Adrenal gland (tissue), 12 donors: Measurements from ENCODE around the gene PXYLP1. TPM values are rescaled to one million over a fixed set of nuclear protein-coding genes. Genes with fewer than 3 reads are reported as not detected.

Source experiments
- DNase-seq, 7 donors: peaks; one replicate each; pipeline ENCODE4 v3.0.0-alpha.2; 2019 to 2020
- H3K27ac ChIP-seq, 5 donors: fragments of 200-600 bp; sonication (generic) in 4 of 5; 1 replicate in 3 of 5; 2 replicates in 2 of 5; pipeline versions ENCODE4 v1.5.1 to v1.8.0; 2016 to 2020; ENCODE audit warnings: mild to moderate bottlenecking in 1 of 5
- H3K27me3 ChIP-seq: fragments of 200-600 bp; 2 replicates; pipeline ENCODE4 v1.8.0; 2021
- H3K36me3 ChIP-seq, 2 donors: fragments of 200-600 bp; replicated peaks in 1 of 2; 1 replicate in 1 of 2; 2 replicates in 1 of 2; pipeline versions ENCODE4 v1.5.1 to v1.8.0; 2018 to 2022
- H3K4me1 ChIP-seq, 2 donors: fragments of 200-600 bp; replicated peaks in 1 of 2; 1 replicate in 1 of 2; 2 replicates in 1 of 2; pipeline versions ENCODE4 v1.5.1 to v1.8.0; 2018 to 2021
- H3K4me3 ChIP-seq, 4 donors: fragments of 200-600 bp; sonication (generic) in 3 of 4; one replicate each; pipeline ENCODE4 v1.5.1; 2016 to 2018
- H3K9me3 ChIP-seq, 3 donors: fragments of 200-600 bp; sonication (generic) in 1 of 3; replicated peaks in 1 of 3; 1 replicate in 2 of 3; 2 replicates in 1 of 3; pipeline versions ENCODE4 v1.5.1 to v1.8.0; 2016 to 2021
- POLR2A ChIP-seq, 2 donors: fragments of 450-650 bp; IDR thresholded peaks; one replicate each; pipeline ENCODE4 v1.6.1; 2017; ENCODE audit warnings: antibody characterized with exemption in 2 of 2, mild to moderate bottlenecking in 2 of 2, moderate library complexity in 1 of 2
- WGBS, 4 donors: extraction: QIAGEN DNeasy Blood & Tissue Kit in 2 of 4; methylation state at CpG; one replicate each; pipeline versions ENCODE4 v1.1.5 to v1.1.7; 2013 to 2017; 5-methylcytosine and 5-hydroxymethylcytosine counted together
- intact Hi-C, 2 donors: fragments of 100-400 bp; cut with DNase I; formaldehyde crosslinking; loops; one replicate each; pipeline versions ENCODE4 v1.14.1 to v1.15.0; 2022 to 2023
- polyA plus RNA-seq, 3 donors: library from polyadenylated mRNA; stranded (reverse); fragments of 200-250 nt in 2 of 3; fragments of 350-450 nt in 1 of 3; fragmentation: Illumina TruSeq in 1 of 3; extraction: RNeasy Lipid Tissue Mini Kit (QIAGEN cat#74804) in 1 of 3; gene quantifications; one replicate each; pipeline ENCODE4 v1.2.3, GENCODE V29; 2013 to 2014
- total RNA-seq, 9 donors: library from RNA; depleted of rRNA in 4 of 9; stranded (reverse); fragments of >200 nt in 4 of 9; fragments of 120-200 nt in 1 of 9; fragmentation: NEBNext Ultra II Directional in 1 of 9; extraction: Animal tissue kit (Norgen Biotek cat#: 25700) in 1 of 9; gene quantifications; one replicate each; pipeline versions ENCODE4 v1.1.0 to v1.2.4, GENCODE V29; 2013 to 2023
- TF ChIP-seq, protein P1 (sequence below), 6 experiments: fragments of 450-650 bp in 4 of 6; fragments of 200-600 bp in 2 of 6; sonication (generic) in 1 of 6; IDR thresholded peaks; 1 replicate in 5 of 6; 2 replicates in 1 of 6; pipeline versions ENCODE4 v1.5.1 to v1.8.0; 2016 to 2021; ENCODE audit warnings: antibody characterized with exemption in 6 of 6, mild to moderate bottlenecking in 2 of 6, moderate library complexity in 1 of 6
- donor health status: healthy with polysubstance abuse.
- donor health status: Bipolar disorder and iron deficiency.
- donor health status: DM: yes; HTN: yes; CAD: no.
- donor health status: DM: no; HTN: no; CAD: no.
- donor health status: DM: no; HTN: no; CAD: no.
- donor health status: DM: yes; HTN: yes; CAD: no.

The PXYLP1 gene
- total and polyA plus RNA-seq, 12 donors, result 5.5 to 22.7 (median 8.1) TPM

DNA sequence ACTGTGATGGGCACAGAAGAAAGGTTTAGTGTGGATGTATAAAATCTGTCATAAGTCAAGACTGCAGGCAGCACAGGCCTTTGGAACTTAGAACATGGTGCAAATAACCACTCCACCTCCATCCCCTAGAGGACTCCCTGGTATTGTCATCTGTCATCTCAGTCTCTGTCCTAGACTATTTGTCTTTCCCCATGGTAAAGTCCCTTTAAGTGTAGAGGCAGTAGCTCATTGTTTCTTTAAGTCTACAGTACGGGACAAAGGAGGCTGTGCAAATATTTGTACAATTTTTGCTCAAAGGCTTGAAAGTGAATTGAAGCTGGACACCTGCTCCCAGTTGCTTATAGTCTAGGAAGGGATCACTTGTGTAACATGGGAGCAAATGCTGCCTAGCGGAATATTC is 3.2 kb upstream of the PXYLP1 start:
- TF ChIP-seq, protein P1, sequence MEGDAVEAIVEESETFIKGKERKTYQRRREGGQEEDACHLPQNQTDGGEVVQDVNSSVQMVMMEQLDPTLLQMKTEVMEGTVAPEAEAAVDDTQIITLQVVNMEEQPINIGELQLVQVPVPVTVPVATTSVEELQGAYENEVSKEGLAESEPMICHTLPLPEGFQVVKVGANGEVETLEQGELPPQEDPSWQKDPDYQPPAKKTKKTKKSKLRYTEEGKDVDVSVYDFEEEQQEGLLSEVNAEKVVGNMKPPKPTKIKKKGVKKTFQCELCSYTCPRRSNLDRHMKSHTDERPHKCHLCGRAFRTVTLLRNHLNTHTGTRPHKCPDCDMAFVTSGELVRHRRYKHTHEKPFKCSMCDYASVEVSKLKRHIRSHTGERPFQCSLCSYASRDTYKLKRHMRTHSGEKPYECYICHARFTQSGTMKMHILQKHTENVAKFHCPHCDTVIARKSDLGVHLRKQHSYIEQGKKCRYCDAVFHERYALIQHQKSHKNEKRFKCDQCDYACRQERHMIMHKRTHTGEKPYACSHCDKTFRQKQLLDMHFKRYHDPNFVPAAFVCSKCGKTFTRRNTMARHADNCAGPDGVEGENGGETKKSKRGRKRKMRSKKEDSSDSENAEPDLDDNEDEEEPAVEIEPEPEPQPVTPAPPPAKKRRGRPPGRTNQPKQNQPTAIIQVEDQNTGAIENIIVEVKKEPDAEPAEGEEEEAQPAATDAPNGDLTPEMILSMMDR (IDR thresholded peaks at IDR 0.05), result no peak
- TF ChIP-seq POLR2A (IDR thresholded peaks at IDR 0.05), result no peak
- Histone ChIP-seq H3K4me3 (no peak overlapping the region), H3K27ac (no peak overlapping the region), H3K4me1 (peaks cover 0 to 13% of the 10 kb centered on the region in 2 donors), H3K9me3 (peaks cover 0 to 5% (median 0%) of the 10 kb centered on the region in 3 donors), H3K27me3 (no peaks in the 10 kb centered on the region), H3K36me3 (no peaks in the 10 kb centered on the region)
- DNase-seq, result no peak
- intact Hi-C loops, result no loop called here
- 74 to 88% (median 85%) methylated on average over 2 of the region's 2 CpGs for WGBS, 4 donors

DNA sequence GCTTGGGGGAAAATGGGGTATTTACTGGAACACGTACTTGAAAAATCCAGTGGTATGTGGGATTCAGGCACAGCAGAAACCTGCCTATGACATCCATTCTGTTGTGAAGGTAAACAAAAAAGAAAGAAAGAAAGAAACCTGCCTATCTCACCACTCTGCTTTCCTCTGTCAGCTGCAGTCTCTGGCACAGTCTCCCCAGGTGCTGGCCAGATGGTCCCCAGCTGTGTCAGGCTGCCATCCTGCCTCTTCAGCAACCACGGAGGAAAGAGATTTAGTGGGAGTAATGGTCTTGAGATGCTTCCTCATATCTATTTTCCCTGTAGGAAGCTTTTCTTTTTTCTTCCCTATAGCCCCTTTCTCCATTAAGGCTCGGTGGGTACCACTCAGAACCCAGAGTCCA is 2.5 kb upstream of the PXYLP1 start:
- intact Hi-C loops, result no loop called here
- Histone ChIP-seq H3K27me3 (no peaks in the 10 kb centered on the region), H3K36me3 (no peaks in the 10 kb centered on the region), H3K9me3 (peaks cover 0 to under 1% (median 0%) of the 10 kb centered on the region in 3 donors), H3K4me1 (peaks cover 0 to 13% of the 10 kb centered on the region in 2 donors), H3K4me3 (no peak overlapping the region), H3K27ac (no peak overlapping the region)
- no peak for TF ChIP-seq POLR2A (IDR thresholded peaks at IDR 0.05)
- TF ChIP-seq, protein P1 (IDR thresholded peaks at IDR 0.05), result no peak
- DNase-seq, result no peak
- 76 to 86% (median 83%) methylated on average over 3 of the region's 3 CpGs for WGBS, 4 donors

GRCh38 chr3:141230293-141230692 is 1.3 kb upstream of the PXYLP1 start:
- H3K4me3 ChIP-seq, result no peak overlapping the region
- no peak for DNase-seq
- no peak for TF ChIP-seq POLR2A (IDR thresholded peaks at IDR 0.05)
- TF ChIP-seq, protein P1 (IDR thresholded peaks at IDR 0.05), result no peak
- H3K4me1 ChIP-seq, result peaks cover 0 to 13% of the 10 kb centered on the region in 2 donors
- no peak overlapping the region for H3K27ac ChIP-seq
- intact Hi-C loops, result loop anchor here (5.0 kb wide), 2 partner anchors 47 to 52 kb away; no protein-coding TSS in a partner anchor
- no peaks in the 10 kb centered on the region for H3K9me3 ChIP-seq
- H3K27me3 ChIP-seq, result no peaks in the 10 kb centered on the region
- WGBS, 4 donors, result 95 to 99% (median 96%) methylated on average over 11 of the region's 11 CpGs
- H3K36me3 ChIP-seq, result no peaks in the 10 kb centered on the region

DNA sequence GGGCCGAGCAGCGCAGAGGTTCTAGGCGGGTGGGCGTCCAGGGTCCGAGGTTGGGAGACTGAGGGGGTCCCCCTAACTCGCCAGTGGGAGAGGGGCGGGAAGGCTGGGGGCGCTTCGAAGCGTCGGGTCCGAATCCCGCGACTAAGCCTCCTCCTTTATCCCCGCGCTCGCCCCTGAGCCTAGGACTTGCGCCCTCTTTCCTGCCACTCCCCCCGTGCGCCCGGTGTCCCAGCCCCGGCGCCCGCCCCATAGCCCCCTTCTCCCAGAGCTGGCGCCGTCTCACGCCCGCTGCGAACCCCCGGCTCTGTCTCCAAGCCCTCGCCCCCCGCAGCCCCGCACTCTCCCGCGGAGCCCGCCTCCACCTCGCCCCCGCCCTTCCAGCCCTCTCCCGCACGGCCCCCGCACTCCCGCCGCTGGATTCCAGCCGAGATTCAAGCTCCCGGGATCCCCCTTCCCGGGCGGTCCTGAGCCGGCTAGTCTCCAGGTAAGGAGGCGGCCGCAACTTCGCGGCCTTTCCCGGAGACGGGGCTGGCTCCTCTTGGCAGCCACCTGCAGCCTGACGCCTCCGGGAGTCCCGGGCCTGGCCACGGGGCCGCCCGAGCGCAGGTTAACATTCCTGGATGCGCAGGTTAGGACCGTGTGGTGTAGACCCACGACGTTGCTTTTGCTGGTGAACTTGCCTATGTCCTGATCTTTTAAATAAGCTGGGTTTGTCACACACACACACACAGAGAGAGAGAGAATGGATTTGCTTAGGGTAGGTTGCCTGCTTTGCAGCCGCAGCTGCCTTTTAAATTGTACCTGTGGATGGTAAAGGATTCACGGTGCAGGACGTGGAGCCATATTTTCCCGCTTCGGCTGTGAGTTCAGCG is 563 bp downstream of the PXYLP1 start:
- Histone ChIP-seq H3K27me3 (no peaks in the 10 kb centered on the region), H3K4me3 (peak overlapping the region in 3 of 4 donors; percentile 33 to 79 (median 69)), H3K27ac (peak overlapping the region in 3 of 5 donors; percentile 32 to 91 (median 63)), H3K4me1 (peaks cover 0 to 13% of the 10 kb centered on the region in 2 donors), H3K36me3 (no peaks in the 10 kb centered on the region), H3K9me3 (no peaks in the 10 kb centered on the region)
- peak in 5 of 7 donors; percentile 27 to 57 (median 43) for DNase-seq
- TF ChIP-seq POLR2A (IDR thresholded peaks at IDR 0.05), result no peak
- TF ChIP-seq, protein P1 (IDR thresholded peaks at IDR 0.05), result no peak
- 0 to 9% (median 2%) methylated on average over 14 to 71 of the region's 71 CpGs for WGBS, 4 donors
- intact Hi-C loops, result loop anchor here (5.0 kb wide), 2 partner anchors 45 to 50 kb away; no protein-coding TSS in a partner anchor
